ENCODE results near the gene RIPOR1.

The RIPOR1 gene

DNA sequence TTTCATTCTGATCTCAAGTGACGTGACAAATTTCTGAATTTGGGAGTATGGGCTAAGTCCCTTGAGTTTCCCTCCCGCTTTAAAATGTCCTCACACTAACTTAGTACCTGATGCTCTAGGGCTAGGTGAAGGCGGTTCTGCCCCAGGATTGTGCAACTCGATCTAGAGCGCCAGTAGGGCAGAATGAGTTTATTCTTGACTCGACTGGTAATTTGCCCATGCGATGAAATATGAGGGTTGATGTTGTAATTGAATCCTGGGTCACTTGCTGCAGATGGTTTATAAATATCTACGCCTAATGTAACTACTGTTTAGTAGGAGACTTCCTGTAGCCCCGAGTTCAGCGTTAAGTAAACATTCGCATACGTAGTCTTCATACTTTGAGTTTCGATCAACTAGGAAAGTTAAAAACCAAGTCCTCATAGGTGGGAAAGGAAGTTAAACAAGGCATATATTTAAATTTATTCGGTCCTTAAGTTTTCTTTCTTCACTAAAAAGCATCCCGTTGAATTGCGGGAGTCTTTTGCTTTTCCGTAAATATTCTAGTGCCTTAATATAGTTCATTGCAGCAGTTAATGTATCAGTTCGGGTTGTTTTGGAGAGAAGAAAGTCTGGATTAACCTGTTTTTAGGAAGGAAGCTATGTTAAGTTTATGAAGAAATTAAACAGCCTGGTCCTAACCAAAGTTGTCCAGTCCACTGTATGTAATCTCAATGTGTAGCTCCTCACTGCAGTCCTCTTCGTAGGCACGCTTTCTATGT, 35.3 kb downstream of the RIPOR1 start:
- TF ChIP-seq, protein P1, sequence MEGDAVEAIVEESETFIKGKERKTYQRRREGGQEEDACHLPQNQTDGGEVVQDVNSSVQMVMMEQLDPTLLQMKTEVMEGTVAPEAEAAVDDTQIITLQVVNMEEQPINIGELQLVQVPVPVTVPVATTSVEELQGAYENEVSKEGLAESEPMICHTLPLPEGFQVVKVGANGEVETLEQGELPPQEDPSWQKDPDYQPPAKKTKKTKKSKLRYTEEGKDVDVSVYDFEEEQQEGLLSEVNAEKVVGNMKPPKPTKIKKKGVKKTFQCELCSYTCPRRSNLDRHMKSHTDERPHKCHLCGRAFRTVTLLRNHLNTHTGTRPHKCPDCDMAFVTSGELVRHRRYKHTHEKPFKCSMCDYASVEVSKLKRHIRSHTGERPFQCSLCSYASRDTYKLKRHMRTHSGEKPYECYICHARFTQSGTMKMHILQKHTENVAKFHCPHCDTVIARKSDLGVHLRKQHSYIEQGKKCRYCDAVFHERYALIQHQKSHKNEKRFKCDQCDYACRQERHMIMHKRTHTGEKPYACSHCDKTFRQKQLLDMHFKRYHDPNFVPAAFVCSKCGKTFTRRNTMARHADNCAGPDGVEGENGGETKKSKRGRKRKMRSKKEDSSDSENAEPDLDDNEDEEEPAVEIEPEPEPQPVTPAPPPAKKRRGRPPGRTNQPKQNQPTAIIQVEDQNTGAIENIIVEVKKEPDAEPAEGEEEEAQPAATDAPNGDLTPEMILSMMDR (IDR thresholded peaks at IDR 0.05; ENCODE audit: control extremely low read depth, extremely low read depth, low read depth, missing control alignments), result no peak
- no peak for DNase-seq (ENCODE audit: extremely low spot score)
- ChIA-PET POLR2A (no interaction called here), CTCF (interaction anchor here (0.6 to 11.4 kb wide), 23 partner anchors 8 to 319 kb away, joined by 3 to 206 read pairs (median 7); partner anchors contain the start of genes ATP6V0D1 and CARMIL2)

DNA sequence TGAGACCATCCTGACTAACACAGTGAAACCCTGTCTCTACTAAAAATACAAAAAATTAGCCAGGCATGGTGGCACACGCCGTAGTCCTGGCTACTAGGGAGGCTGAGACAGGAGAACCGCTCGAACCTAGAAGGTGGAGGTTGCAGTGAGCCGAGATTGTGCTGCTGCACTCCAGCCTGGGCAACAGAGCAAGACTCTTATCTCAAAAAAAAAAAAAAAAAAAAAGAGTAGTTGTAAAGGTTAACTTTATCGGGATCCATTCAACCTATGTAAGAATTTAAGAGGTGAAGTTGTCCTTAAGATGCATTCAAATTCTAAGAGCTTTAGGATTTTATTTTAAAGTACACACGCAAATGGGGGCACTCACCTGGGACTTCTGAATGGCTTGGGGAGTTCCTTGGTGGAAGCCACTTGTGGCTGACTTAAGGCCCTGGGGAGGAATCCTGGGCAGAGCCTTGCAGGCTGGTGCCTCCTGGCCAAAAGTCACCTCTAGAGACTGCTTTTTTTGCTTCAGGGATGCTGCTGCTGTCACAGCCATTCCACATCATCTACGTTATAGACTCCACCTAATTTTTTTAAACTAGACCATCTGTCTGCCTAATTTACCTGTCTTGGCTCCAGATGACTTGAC, 37.0 kb downstream of the RIPOR1 start:
- TF ChIP-seq, protein P1 (IDR thresholded peaks at IDR 0.05; ENCODE audit: control extremely low read depth, extremely low read depth, low read depth, missing control alignments), result no peak
- DNase-seq (ENCODE audit: extremely low spot score), result no peak
- CTCF ChIA-PET, result interaction anchor here (1.3 to 5.5 kb wide), 3 partner anchors 19 to 45 kb away, joined by 3 to 17 read pairs (median 3); no protein-coding TSS in a partner anchor
- POLR2A ChIA-PET, result interaction anchor here (0.7 kb wide), 1 partner anchor 26 kb away, joined by 6 read pairs; no protein-coding TSS in a partner anchor

DNA sequence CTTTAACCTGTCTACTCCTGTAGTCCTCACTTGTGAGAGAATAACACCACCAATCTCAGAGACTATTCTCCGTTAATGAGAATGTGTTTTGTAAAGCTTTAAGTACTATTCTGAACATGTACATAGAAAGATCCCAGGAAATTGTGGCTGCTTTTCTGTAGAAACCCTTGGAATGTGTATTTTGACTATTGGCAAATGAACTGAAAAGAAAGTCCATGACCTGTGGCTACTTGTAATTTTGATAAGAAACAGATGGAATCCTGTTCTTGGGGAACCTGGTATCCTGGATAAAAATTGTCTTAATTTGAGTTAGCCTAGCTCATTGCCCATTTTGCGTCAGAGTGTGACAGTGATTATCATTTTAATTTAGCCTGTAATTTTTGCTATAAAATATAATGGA, 42.8 kb downstream of the RIPOR1 start:
- no peak for DNase-seq (ENCODE audit: extremely low spot score)
- ChIA-PET CTCF (interaction anchor here (1.0 to 3.0 kb wide), 8 partner anchors 9 to 143 kb away, joined by 3 to 14 read pairs (median 4); partner anchors contain the start of genes CARMIL2 and CTCF), POLR2A (interaction anchor here (0.5 kb wide), 1 partner anchor 18 kb away, joined by 3 read pairs; no protein-coding TSS in a partner anchor)
- TF ChIP-seq, protein P1 (IDR thresholded peaks at IDR 0.05; ENCODE audit: control extremely low read depth, extremely low read depth, low read depth, missing control alignments), result no peak

DNA sequence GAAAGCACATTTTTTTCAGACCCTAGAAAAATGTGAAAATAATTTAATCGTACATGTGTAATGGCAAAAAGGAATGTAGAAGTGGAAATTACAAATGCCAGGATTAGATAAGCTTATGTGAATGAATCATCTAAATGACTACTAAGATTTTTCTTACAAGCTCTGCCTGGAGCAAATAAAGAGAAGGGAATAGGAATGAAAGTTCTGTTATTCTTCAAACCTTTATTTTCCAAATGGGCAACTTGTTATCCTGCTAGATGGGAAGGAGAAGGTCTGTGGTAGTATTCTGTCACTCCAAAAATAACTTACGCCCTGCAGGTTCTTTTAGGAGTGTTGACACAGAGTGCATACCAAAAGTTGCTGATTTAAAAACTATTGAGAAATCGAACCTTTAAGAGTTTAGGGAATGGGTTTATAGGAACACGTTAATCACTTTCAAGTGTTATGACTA, 43.4 kb downstream of the RIPOR1 start:
- no peak for DNase-seq (ENCODE audit: extremely low spot score)
- POLR2A ChIA-PET, result no interaction called here
- CTCF ChIA-PET, result interaction anchor here (1.0 to 3.0 kb wide), 8 partner anchors 9 to 144 kb away, joined by 3 to 14 read pairs (median 4); partner anchors contain the start of genes CARMIL2 and CTCF
- TF ChIP-seq, protein P1 (IDR thresholded peaks at IDR 0.05; ENCODE audit: control extremely low read depth, extremely low read depth, low read depth, missing control alignments), result no peak

DNA sequence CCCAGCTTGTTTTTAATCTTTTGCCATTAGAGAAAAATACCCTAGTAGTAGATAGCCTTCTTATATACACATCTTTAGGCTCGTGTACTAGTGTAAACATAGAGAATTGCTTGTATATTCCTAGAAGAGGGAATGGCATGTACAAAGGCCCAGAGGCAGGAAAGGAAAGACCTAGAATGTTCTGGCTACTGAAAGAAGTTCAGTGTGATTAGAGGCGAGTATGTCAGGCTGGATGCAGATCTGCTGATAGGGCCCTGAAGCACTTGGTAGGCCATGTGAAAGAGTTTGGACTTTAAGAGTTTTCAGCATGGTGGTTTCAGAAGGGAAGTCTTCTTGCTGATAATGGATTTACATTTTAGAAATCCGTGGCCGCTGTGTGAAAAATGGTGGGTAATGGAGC, 51.1 kb downstream of the RIPOR1 start:
- TF ChIP-seq, protein P1 (IDR thresholded peaks at IDR 0.05; ENCODE audit: control extremely low read depth, extremely low read depth, low read depth, missing control alignments), result no peak
- ChIA-PET POLR2A (no interaction called here), CTCF (interaction anchor here (1.2 to 1.5 kb wide), 3 partner anchors 10 to 33 kb away, joined by 3 to 4 read pairs (median 3); no protein-coding TSS in a partner anchor)
- DNase-seq (ENCODE audit: extremely low spot score), result no peak

DNA sequence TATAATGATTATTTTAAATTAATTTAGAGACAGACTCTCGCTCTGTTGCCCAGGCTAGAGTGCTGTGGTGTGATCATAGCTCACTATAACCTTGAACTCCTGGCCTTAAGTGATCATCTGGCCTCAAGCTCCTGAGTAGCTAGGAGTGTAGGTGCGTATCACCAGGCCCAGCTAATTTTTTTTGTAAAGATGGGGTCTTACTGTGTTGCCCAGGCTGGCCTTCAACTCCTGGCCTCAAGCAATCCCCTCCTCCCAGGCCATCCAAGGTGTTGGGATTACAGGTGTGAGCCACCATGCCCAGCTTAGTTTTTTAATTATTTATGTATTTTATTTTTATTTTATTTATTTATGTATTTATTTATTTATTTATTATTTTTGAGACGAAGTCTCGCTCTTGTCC, 51.6 kb downstream of the RIPOR1 start:
- no peak for DNase-seq (ENCODE audit: extremely low spot score)
- CTCF ChIA-PET, result interaction anchor here (1.1 to 2.1 kb wide), 5 partner anchors 9 to 59 kb away, joined by 3 to 5 read pairs (median 4); no protein-coding TSS in a partner anchor
- POLR2A ChIA-PET, result no interaction called here
- TF ChIP-seq, protein P1 (IDR thresholded peaks at IDR 0.05; ENCODE audit: control extremely low read depth, extremely low read depth, low read depth, missing control alignments), result no peak

All from GM10248 (cell line).